ENCODE results near the gene TMEM178B.

GRCh38 chr7:141102436-141102835, 28.6 kb downstream of the TMEM178B start:
- no peak for TF ChIP-seq POLR2A (IDR thresholded peaks at IDR 0.05)
- TF ChIP-seq CTCF (IDR thresholded peaks at IDR 0.05), result no peak
